Stimulated activated CD4-positive, alpha-beta T cell treated with anti-CD3 and anti-CD28 coated beads, Interleukin-4, amount 100 ng/mL, for 4 hours (primary cell): ENCODE results near the gene SFMBT1.
"Not testable (repeated sequence)": the region's sequence is repeated elsewhere in the genome, so short reads cannot be mapped to it uniquely, and the experiment has no call there.

Experiments
- DNase-seq, 2 experiments: peaks; one replicate each; pipeline ENCODE4 v3.0.0-alpha.2; 2020

Gene SFMBT1

DNA sequence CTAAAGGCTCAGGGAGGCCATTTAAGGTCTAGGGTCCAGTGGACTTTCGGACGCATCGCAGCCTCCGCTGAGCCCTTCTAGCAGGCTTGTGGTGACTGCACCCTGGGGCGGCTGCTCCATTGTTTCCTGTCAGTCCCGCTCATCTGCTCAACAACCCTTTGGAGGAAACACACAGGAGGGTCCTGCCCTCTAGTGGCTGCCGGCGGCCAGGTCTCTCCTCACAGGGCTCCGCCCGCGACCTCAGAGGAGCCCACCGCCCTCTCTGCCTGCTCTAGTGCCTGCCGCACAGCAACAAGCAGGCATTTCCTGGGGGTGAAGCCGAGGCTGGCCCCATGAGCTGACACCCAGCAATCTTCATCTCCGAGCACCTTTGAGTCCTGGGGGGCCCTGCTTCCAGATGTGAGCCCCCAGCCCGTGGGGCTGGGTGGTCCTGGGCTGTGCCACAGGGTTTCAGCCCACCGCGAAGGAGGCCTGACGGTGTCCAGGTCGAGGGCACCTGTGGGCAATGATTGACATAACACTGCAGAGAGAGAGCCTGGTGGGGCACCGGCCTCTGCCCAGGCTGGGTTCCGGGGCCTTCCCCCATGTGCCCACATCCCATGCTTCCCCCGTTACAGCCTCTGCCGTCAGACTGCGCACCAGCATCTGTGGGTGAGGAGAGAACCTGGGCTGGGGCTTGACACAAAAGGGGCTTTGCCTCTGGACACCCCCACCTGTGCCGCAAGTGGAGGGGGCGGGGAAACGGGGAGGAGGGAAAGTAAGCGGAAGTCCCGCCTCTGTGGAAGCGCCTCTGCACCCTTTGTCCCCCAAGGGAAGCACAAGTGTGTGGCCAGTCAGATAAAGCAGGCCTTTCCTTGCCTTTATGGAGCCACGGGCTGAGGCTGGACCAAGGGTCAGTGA is 27.0 kb upstream of the SFMBT1 start:
- peak; percentile 80 to 82 for DNase-seq

DNA sequence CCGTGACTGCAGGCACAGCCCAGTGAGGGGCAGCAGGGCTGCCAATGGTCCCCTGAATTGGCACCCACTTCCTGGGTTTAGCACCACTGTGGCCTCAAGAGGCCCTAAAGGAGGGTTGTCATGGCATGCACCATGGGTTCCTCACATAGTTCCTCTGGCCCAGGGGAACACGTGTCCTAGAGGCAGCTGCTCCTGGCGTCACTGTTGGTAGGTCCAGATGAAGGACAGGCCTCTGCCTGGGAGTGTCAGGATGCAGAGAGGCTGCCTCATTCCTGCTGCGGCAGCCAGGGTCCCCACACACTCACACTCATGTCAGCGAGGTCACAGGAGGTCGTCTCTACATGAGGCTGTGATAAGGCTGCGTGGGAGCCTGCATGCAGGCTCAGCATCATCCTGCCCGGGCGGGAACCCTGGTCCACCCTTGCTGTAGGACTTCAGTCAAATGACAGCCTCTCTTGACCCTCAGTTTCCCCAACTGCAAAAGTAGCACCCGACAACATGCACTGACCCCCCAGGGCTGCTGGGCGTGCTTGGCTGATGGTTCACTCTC is 26.1 kb upstream of the SFMBT1 start:
- no peak for DNase-seq

DNA sequence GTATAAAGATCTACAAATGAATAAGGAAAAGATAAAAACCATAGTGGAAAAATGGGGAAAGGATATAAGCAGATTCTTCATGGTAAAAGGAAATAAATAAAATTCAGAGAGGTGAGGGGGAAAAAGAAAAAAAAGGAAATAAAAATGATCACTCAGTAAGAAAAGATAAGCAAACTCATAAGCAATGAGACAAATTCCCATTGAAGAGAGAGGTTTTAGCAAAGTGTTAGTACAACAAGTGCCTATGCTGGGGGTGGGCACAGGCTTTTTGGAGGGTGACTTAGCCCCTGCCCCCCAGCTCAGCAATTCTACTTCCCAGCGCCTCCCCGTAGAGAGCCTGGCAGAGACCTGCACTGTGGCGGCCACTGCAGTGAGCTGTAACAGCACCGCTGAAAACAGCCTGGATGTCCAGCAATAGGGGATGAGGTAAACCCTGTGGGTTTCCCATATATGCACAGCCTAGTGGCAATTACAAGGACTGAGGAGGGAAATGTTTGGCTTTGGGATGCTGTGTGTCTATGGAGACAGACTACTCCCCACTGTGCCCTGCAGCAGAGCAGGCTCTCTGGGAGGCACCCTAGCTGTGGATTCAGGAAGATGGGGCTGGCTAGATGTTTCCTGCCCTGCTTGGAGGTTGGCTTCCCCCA is 23.7 kb upstream of the SFMBT1 start:
- DNase-seq = no peak

DNA sequence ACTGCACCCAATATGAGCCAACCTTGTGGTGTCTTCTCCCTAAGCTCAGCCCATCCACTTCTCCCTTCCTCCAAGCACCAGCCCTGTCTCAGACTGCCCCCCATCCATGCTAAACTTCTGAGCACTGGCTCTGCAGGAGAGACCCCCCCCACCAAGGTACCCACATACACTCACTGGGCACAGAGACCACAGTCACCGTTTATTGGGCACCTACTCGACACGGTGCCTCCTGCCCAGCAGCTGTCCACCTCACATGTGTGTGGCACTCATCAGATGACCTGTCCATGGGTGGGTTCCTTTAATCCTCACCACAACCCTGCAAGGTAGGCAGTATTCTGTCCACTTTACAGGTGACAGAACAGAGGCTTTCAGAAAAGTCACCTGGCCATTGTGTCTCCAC is 22.3 kb upstream of the SFMBT1 start:
- DNase-seq = no peak

DNA sequence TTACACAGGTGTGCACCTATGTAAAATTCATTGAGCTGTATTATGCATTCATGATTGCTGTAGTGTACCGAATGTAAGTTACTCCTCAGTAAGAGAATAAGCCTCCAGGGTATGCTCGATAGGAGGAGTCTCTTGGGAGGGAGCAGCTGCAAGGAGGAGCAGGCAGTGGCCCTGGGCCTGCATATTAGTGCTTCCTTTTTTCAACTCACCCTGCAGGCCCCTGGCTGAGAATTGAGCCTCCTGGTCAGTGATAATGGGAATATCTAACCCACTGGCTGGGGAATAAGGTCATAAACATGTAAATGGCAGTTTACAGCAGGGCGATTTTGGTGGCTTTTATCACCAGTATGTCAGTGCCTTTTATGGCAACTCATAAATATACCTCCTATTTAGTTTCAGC is 21.7 kb upstream of the SFMBT1 start:
- DNase-seq = no peak

DNA sequence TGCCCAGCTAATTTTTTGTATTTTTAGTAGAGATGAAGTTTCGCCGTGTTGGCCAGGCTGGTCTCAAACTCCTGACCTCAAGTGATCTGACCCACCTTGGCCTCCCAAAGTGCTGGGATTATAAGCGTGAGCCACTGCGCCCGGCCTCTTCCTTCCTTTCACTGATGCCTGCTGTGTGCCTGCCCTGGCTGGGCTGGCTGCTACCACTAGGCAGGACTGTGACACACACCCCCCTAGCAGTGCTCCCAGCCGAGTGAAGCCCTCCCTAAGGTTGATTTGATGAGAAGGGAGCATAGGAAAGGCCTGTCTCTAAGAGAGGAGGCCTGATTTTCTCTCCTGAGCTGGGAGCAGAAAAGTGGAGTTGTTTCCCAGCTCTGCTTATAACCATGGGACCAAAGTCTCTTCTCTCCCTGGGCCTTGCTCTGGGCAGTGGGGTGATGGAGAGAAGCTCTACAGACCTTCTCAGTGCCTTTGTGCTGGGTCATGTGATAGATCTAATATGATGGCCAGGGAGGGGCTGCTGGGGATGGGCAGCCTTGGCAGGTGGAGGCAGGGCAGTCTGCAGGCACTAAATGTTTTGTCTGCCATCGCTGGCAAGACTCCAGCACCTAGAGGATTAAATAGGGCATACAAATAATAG is 20.1 kb upstream of the SFMBT1 start:
- no peak for DNase-seq

GRCh38 chr3:53062905-53063304 is 17.0 kb upstream of the SFMBT1 start:
- no peak for DNase-seq

DNA sequence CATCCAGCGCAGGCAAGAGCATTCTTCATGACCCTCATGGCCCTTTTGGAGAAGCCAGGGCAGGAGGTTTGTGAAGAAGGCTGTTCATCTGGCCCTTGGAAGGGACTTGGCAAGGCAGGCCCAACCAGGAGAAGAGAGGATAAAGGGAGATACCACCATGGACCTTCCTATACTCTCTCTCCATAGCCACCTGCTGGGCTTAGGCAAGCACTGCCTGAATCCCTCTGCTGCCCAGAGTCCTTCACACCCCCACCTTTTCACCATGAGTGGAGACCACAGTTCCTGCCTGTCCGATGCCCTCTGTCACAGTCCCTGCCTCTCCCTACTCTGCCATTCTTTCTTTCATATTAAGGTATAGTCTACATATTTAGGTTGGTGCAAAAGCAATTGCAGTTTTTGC is 10.6 kb upstream of the SFMBT1 start:
- no peak for DNase-seq

- not testable (repeated sequence) for DNase-seq
Observed at GRCh38 chr3:53054233-53054632, 8.4 kb upstream of the SFMBT1 start.

- no peak for DNase-seq
Observed at GRCh38 chr3:53051929-53052328, 6.1 kb upstream of the SFMBT1 start.

- no peak for DNase-seq
Observed at GRCh38 chr3:53049987-53050386, 4.1 kb upstream of the SFMBT1 start.

GRCh38 chr3:53046171-53047170 is 598 bp upstream of the SFMBT1 start:
- peak; percentile 49 to 63 for DNase-seq

DNA sequence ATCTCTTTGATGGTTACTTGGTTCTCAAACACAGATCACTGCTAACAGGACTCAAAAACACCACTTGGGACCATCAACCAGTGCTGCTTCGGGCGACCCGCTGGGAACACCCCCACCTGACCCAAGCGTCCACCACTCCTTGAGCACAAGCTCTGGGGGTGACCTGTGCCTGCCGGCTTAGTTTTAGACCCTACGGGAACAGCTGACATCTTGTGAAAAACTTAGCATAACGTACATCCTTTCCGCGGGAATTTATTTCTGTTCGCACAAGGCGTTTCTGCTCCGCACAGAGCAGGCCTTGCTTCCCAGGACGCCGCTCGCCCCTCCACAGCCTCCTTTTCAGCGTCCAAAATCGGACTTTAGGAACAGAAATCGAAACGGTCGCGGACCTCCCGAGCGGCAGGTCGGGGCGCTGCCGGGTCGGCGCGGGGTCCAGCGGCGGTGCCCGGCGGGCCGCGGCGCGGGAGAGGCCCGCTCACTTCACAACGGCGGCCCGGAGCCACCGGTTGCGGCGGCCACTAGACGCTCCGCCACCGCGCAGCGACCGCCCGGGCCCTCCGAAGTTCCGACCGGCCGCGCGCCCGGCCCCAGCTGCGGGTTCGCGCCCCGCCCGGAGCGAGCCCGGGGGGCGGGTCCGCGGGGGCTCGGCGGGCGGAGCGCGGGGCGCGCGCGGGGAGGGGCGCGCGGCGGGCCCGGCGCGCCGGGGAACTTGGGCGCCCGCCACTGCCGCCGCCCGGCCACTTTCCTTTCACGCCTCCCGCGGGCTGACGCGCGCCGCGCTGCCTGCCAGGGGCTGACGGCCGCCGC is 959 bp downstream of the SFMBT1 start:
- DNase-seq = peak; percentile 2 to 45

GRCh38 chr3:53044371-53044710 is 1.5 kb downstream of the SFMBT1 start:
- no peak for DNase-seq

DNA sequence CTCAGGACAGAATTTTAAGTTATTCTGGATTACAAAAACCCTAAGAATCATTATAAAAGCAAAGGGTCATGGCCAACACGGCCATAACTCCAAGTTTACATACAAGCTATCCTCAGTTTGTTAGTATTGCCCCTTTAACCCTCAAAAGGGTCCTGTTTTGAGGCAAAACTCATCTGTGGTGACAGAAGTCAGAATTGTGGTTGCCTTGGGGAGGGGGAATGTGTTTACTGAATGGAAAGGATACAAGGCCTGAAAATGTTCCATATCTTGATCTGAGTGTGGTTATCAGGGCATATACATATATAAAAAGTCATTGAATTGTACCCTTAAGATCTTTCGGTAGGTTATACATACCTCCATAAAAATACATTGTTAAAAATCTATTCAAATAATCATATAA is 2.1 kb downstream of the SFMBT1 start:
- DNase-seq = no peak

DNA sequence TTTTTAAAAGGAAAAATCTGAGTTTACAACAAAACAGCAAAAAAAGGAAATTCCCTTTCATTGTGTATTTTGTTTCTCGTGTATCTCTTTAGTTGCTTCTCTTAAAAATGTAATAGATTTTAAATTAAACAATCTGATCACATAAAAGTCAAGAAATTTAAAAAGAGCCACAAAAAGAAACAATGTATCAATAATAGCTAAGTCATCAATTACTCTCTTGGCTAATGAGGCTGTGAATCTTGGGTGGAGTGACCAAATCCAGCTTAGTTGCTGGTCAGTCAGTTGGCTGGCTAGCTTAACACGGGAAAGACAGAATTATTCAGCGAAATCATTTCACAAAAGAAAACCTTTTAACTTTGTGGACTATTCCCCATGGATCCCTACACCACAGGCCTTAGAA is 3.2 kb downstream of the SFMBT1 start:
- no peak for DNase-seq

GRCh38 chr3:53040351-53040820 is 5.5 kb downstream of the SFMBT1 start:
- DNase-seq = no peak

DNA sequence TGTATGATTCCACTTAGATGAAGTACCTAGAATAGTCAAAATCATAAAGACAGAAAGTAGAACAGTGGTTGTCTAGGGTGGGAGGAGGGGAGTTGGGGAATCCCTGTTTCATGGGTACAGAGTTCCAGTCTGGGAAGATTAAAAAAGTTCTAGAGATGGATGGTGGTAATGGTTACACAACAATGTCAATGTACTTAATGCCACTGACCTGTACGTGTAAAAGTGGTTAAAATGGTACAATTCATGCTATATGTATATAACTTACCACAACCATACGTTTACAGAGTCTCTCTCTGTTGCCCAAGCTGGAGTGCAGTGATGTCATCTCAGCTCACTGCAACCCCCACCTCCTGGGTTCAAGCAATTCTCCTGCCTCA is 6.5 kb downstream of the SFMBT1 start:
- DNase-seq = no peak

- no peak for DNase-seq
Observed at GRCh38 chr3:53038679-53039375, 7.0 kb downstream of the SFMBT1 start.

GRCh38 chr3:53035825-53036619 is 9.9 kb downstream of the SFMBT1 start:
- no peak for DNase-seq
